Measurements from ENCODE around the gene EME2. TPM values are rescaled to one million over a fixed set of nuclear protein-coding genes. Genes with fewer than 3 reads are reported as not detected.

The EME2 gene
- total and polyA plus RNA-seq, 2 of the 13 experiments (the other 11 are each of a cell fraction or from before 2014, with no cell fraction given): 4.4 to 7.6 TPM

DNA sequence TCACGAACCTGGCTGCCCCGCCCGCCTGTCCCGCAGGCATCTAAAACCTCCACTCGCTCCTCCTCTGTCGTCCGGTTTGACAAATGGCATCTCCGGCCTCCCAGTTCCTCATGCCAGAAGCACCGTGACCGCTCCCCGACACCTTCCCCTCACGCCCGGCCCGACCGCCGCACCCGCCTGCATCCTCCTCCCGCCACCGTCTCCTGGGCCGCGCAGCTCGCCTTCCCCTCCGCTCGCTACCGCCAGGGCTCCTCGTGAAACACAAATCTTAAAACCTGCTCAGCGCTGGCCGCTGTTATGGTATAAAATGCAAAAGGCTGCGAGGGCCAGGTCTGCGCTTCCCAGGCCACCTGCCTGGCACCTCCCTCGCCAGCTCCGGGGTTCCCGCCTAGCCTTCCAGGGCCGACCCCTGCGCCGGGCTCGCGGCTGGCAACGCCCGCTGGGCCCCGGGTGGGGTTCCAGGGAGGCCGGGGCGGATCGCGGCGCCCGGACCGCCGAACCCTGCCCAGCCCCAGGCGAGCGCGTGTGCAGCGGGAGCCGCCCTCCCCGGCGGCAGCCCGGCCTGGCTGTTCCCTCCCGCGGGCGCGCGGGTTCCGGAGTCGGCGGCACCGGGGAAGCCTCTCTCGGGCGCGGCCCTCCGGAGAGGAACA, 9.3 kb downstream of the EME2 start (continued):
- TF ChIP-seq, protein P1, sequence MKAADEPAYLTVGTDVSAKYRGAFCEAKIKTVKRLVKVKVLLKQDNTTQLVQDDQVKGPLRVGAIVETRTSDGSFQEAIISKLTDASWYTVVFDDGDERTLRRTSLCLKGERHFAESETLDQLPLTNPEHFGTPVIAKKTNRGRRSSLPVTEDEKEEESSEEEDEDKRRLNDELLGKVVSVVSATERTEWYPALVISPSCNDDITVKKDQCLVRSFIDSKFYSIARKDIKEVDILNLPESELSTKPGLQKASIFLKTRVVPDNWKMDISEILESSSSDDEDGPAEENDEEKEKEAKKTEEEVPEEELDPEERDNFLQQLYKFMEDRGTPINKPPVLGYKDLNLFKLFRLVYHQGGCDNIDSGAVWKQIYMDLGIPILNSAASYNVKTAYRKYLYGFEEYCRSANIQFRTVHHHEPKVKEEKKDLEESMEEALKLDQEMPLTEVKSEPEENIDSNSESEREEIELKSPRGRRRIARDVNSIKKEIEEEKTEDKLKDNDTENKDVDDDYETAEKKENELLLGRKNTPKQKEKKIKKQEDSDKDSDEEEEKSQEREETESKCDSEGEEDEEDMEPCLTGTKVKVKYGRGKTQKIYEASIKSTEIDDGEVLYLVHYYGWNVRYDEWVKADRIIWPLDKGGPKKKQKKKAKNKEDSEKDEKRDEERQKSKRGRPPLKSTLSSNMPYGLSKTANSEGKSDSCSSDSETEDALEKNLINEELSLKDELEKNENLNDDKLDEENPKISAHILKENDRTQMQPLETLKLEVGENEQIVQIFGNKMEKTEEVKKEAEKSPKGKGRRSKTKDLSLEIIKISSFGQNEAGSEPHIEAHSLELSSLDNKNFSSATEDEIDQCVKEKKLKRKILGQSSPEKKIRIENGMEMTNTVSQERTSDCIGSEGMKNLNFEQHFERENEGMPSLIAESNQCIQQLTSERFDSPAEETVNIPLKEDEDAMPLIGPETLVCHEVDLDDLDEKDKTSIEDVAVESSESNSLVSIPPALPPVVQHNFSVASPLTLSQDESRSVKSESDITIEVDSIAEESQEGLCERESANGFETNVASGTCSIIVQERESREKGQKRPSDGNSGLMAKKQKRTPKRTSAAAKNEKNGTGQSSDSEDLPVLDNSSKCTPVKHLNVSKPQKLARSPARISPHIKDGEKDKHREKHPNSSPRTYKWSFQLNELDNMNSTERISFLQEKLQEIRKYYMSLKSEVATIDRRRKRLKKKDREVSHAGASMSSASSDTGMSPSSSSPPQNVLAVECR (CRISPR knock-in tag; IDR thresholded peaks at IDR 0.05; ENCODE audit: borderline replicate concordance): no peak; the same call in 1 of the 2 replicates
- no peak for TF ChIP-seq RBAK (CRISPR knock-in tag; IDR thresholded peaks at IDR 0.05)
- TF ChIP-seq EEA1 (CRISPR knock-in tag; IDR thresholded peaks at IDR 0.05; ENCODE audit: borderline replicate concordance): no peak
- no peak for TF ChIP-seq DPF2 (CRISPR knock-in tag; IDR thresholded peaks at IDR 0.05; ENCODE audit: borderline replicate concordance, low read depth)
- TF ChIP-seq, protein P2, sequence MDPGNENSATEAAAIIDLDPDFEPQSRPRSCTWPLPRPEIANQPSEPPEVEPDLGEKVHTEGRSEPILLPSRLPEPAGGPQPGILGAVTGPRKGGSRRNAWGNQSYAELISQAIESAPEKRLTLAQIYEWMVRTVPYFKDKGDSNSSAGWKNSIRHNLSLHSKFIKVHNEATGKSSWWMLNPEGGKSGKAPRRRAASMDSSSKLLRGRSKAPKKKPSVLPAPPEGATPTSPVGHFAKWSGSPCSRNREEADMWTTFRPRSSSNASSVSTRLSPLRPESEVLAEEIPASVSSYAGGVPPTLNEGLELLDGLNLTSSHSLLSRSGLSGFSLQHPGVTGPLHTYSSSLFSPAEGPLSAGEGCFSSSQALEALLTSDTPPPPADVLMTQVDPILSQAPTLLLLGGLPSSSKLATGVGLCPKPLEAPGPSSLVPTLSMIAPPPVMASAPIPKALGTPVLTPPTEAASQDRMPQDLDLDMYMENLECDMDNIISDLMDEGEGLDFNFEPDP (CRISPR knock-in tag; conservative IDR thresholded peaks at IDR 0.05): no peak
- TF ChIP-seq ZNF34 (CRISPR knock-in tag; IDR thresholded peaks at IDR 0.05; ENCODE audit: borderline replicate concordance): no peak
- TF ChIP-seq, protein P3, sequence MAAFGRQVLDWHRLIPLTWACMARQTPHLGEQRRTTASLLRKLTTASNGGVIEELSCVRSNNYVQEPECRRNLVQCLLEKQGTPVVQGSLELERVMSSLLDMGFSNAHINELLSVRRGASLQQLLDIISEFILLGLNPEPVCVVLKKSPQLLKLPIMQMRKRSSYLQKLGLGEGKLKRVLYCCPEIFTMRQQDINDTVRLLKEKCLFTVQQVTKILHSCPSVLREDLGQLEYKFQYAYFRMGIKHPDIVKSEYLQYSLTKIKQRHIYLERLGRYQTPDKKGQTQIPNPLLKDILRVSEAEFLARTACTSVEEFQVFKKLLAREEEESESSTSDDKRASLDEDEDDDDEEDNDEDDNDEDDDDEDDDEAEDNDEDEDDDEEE (CRISPR knock-in tag; IDR thresholded peaks at IDR 0.05): no peak
- TF ChIP-seq, protein P4, sequence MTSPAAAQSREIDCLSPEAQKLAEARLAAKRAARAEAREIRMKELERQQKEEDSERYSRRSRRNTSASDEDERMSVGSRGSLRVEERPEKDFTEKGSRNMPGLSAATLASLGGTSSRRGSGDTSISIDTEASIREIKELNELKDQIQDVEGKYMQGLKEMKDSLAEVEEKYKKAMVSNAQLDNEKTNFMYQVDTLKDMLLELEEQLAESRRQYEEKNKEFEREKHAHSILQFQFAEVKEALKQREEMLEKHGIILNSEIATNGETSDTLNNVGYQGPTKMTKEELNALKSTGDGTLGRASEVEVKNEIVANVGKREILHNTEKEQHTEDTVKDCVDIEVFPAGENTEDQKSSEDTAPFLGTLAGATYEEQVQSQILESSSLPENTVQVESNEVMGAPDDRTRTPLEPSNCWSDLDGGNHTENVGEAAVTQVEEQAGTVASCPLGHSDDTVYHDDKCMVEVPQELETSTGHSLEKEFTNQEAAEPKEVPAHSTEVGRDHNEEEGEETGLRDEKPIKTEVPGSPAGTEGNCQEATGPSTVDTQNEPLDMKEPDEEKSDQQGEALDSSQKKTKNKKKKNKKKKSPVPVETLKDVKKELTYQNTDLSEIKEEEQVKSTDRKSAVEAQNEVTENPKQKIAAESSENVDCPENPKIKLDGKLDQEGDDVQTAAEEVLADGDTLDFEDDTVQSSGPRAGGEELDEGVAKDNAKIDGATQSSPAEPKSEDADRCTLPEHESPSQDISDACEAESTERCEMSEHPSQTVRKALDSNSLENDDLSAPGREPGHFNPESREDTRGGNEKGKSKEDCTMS (CRISPR knock-in tag; conservative IDR thresholded peaks at IDR 0.05): no peak
- TF ChIP-seq, protein P5, sequence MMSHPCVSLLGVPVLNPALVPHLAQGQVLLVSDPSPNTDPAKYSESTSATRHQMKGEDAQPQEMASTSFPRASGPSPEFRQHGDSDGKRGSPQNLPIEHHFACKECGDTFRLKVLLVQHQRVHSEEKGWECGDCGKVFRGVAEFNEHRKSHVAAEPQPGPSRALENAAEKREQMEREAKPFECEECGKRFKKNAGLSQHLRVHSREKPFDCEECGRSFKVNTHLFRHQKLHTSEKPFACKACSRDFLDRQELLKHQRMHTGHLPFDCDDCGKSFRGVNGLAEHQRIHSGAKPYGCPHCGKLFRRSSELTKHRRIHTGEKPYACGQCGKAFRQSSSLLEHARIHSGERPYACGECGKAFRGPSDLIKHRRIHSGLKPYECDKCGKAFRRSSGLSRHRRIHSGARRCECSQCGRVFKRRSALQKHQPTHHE (CRISPR knock-in tag; IDR thresholded peaks at IDR 0.05; ENCODE audit: borderline replicate concordance): no peak
- no peak for TF ChIP-seq TCF7 (IDR thresholded peaks at IDR 0.05; ENCODE audit: low read depth)
- TF ChIP-seq ZEB1 (IDR thresholded peaks at IDR 0.05; ENCODE audit: insufficient replicate concordance, low read depth): no peak
- no peak for TF ChIP-seq ATAD3A (CRISPR knock-in tag; IDR thresholded peaks at IDR 0.05)
- TF ChIP-seq EZH2 (conservative IDR thresholded peaks at IDR 0.05; ENCODE audit: low read depth, low read length): no peak
- no peak for TF ChIP-seq ZNF790 (CRISPR knock-in tag; IDR thresholded peaks at IDR 0.05; ENCODE audit: borderline replicate concordance)
- TF ChIP-seq ZNF446 (CRISPR knock-in tag; IDR thresholded peaks at IDR 0.05): 0 out of 2 replicates have a peak, but pooled peaks have one; percentile 21
- TF ChIP-seq POLR2AphosphoS2 (IDR thresholded peaks at IDR 0.05; ENCODE audit: low read depth, low read length): no peak
- no peak for TF ChIP-seq ELF4 (CRISPR knock-in tag; IDR thresholded peaks at IDR 0.05; ENCODE audit: borderline replicate concordance)
- no peak for TF ChIP-seq KLF15 (CRISPR knock-in tag; IDR thresholded peaks at IDR 0.05; ENCODE audit: borderline replicate concordance)

Data from HepG2 (cell line).